ENCODE measurements around the gene NDUFS7.

GRCh38 chr19:1434040-1434366 lies 50.3 kb downstream of the NDUFS7 start:
- TF ChIP-seq CTCF (IDR thresholded peaks at IDR 0.05) (no peak), POLR2A (IDR thresholded peaks at IDR 0.05) (no peak)

Measured in esophagus squamous epithelium (tissue), 4 donors.